ENCODE data around the gene LRRC4C.

LRRC4C gene

GRCh38 chr11:40894501-40894900 is 565.0 kb downstream of the LRRC4C start:
- H3K4me1 ChIP-seq: no peaks in the 10 kb centered on the region
- H3K9me3 ChIP-seq: no peaks in the 10 kb centered on the region
- H3K27ac ChIP-seq: no peak overlapping the region
- no peak for DNase-seq
- H3K4me3 ChIP-seq: no peak overlapping the region
- TF ChIP-seq CTCF (IDR thresholded peaks at IDR 0.05): no peak
- intact Hi-C loops (cut with DNase I; ENCODE audit: low total_unique reads): no loop called here
- H3K36me3 ChIP-seq: no peaks in the 10 kb centered on the region
- H3K27me3 ChIP-seq: no peaks in the 10 kb centered on the region

GRCh38 chr11:40885250-40885954 is 574.0 kb downstream of the LRRC4C start:
- no peaks in the 10 kb centered on the region for H3K9me3 ChIP-seq
- H3K36me3 ChIP-seq: no peaks in the 10 kb centered on the region
- no peak overlapping the region for H3K4me3 ChIP-seq
- no peak for DNase-seq
- TF ChIP-seq CTCF (IDR thresholded peaks at IDR 0.05): no peak
- H3K27ac ChIP-seq: no peak overlapping the region
- H3K27me3 ChIP-seq: no peaks in the 10 kb centered on the region
- no peaks in the 10 kb centered on the region for H3K4me1 ChIP-seq
- intact Hi-C loops (cut with DNase I; ENCODE audit: low total_unique reads): no loop called here

- TF ChIP-seq CTCF (IDR thresholded peaks at IDR 0.05): no peak
- H3K36me3 ChIP-seq: no peaks in the 10 kb centered on the region
- intact Hi-C loops (cut with DNase I; ENCODE audit: low total_unique reads): no loop called here
- H3K4me1 ChIP-seq: no peaks in the 10 kb centered on the region
- no peak for DNase-seq
- no peak overlapping the region for H3K4me3 ChIP-seq
- H3K9me3 ChIP-seq: no peaks in the 10 kb centered on the region
- no peak overlapping the region for H3K27ac ChIP-seq
- no peaks in the 10 kb centered on the region for H3K27me3 ChIP-seq
These were observed 577.2 kb downstream of the LRRC4C start for GRCh38 chr11:40882301-40882700.

- intact Hi-C loops (cut with DNase I; ENCODE audit: low total_unique reads): no loop called here
- Histone ChIP-seq H3K9me3 (no peaks in the 10 kb centered on the region), H3K4me3 (no peak overlapping the region), H3K36me3 (no peaks in the 10 kb centered on the region), H3K27me3 (no peaks in the 10 kb centered on the region), H3K27ac (no peak overlapping the region), H3K4me1 (no peaks in the 10 kb centered on the region)
- TF ChIP-seq CTCF (IDR thresholded peaks at IDR 0.05): no peak
- no peak for DNase-seq
These were observed 579.5 kb downstream of the LRRC4C start for GRCh38 chr11:40879911-40880310.

- H3K27ac ChIP-seq: no peak overlapping the region
- H3K9me3 ChIP-seq: no peaks in the 10 kb centered on the region
- DNase-seq: no peak
- TF ChIP-seq CTCF (IDR thresholded peaks at IDR 0.05): no peak
- no peaks in the 10 kb centered on the region for H3K4me1 ChIP-seq
- intact Hi-C loops (cut with DNase I; ENCODE audit: low total_unique reads): no loop called here
- H3K27me3 ChIP-seq: no peaks in the 10 kb centered on the region
- H3K4me3 ChIP-seq: no peak overlapping the region
- H3K36me3 ChIP-seq: no peaks in the 10 kb centered on the region
These were observed 581.5 kb downstream of the LRRC4C start for GRCh38 chr11:40877981-40878380.

GRCh38 chr11:40877256-40877655 is 582.2 kb downstream of the LRRC4C start:
- intact Hi-C loops (cut with DNase I; ENCODE audit: low total_unique reads): no loop called here
- TF ChIP-seq CTCF (IDR thresholded peaks at IDR 0.05): no peak
- Histone ChIP-seq H3K9me3 (no peaks in the 10 kb centered on the region), H3K4me3 (no peak overlapping the region), H3K27me3 (no peaks in the 10 kb centered on the region), H3K4me1 (no peaks in the 10 kb centered on the region), H3K27ac (no peak overlapping the region), H3K36me3 (no peaks in the 10 kb centered on the region)
- DNase-seq: no peak

Measured in tibial artery (tissue), 4 donors.